GM23248 (cell line): ENCODE measurements around the gene C1QA.

ENCODE experiments used
- EZH2 ChIP-seq: fragments of 200-600 bp; sonication (generic); IDR thresholded peaks from 2 replicates; pipeline ENCODE4 v1.6.1; 2018; ENCODE audit warnings: antibody characterized with exemption, mild to moderate bottlenecking; ENCODE audit not compliant: insufficient read depth, poor library complexity, severe bottlenecking
- EZH2phosphoT487 ChIP-seq: fragments of 200-600 bp; sonication (generic); IDR thresholded peaks from 2 replicates; pipeline ENCODE4 v1.6.1; 2018; ENCODE audit warnings: antibody characterized with exemption, moderate library complexity, mild to moderate bottlenecking, low read depth; ENCODE audit not compliant: insufficient read depth

DNA sequence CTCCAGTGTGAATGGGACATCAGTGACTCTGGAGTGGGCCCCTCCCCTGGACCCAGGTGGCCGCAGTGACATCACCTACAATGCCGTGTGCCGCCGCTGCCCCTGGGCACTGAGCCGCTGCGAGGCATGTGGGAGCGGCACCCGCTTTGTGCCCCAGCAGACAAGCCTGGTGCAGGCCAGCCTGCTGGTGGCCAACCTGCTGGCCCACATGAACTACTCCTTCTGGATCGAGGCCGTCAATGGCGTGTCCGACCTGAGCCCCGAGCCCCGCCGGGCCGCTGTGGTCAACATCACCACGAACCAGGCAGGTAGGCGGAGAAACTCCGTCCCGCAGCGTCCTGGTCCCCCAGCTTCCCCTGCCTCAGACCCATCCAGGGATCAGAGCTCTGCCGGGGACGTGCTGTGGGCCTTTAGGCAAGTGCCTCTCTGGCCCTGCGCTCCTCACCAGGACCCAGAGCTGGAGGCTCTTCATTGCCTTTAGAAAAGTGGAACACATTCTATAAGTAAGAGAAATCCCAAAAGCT, 47.5 kb upstream of the C1QA start:
- TF ChIP-seq EZH2phosphoT487: no peak
- no peak for TF ChIP-seq EZH2
